CD14-positive monocyte (primary cell): ENCODE measurements around the gene WDR5B. TPM values are rescaled to one million over a fixed set of nuclear protein-coding genes. Genes with fewer than 3 reads are reported as not detected.
"Not testable (repeated sequence)": the region's sequence is repeated elsewhere in the genome, so short reads cannot be mapped to it uniquely, and the experiment has no call there.

Experiments
- DNase-seq, 3 donors: peaks; one replicate each; pipeline ENCODE4 v3.0.0-alpha.2; 2011 to 2022
- H2AFZ ChIP-seq: 2 replicates; pipeline ENCODE4 v1.6.0; 2012; ENCODE audit warnings: mild to moderate bottlenecking, low read depth, low read length, inconsistent platforms; ENCODE audit not compliant: insufficient read depth, poor library complexity, severe bottlenecking
- H3K27ac ChIP-seq, 2 donors: 1 replicate in 1 of 2; 2 replicates in 1 of 2; pipeline ENCODE4 v1.5.1; 2012 to 2013; ENCODE audit warnings: low read length in 2 of 2, control low read depth in 1 of 2, inconsistent platforms in 1 of 2, low read depth in 1 of 2, mild to moderate bottlenecking in 1 of 2
- H3K27me3 ChIP-seq, 2 donors: one replicate each; pipeline versions ENCODE4 v1.6.0 to v1.6.1; 2011 to 2013; ENCODE audit warnings: low read length in 2 of 2; ENCODE audit not compliant: control insufficient read depth in 2 of 2, insufficient read depth in 2 of 2
- H3K36me3 ChIP-seq, 2 donors: replicated peaks in 1 of 2; 1 replicate in 1 of 2; 2 replicates in 1 of 2; pipeline versions ENCODE4 v1.5.1 to v1.6.1; 2012 to 2013; ENCODE audit warnings: low read length in 2 of 2, control low read depth in 1 of 2, inconsistent platforms in 1 of 2, mild to moderate bottlenecking in 1 of 2; ENCODE audit not compliant: insufficient read depth in 2 of 2, control insufficient read depth in 1 of 2
- H3K4me1 ChIP-seq, 2 donors: 1 replicate in 1 of 2; 2 replicates in 1 of 2; pipeline versions ENCODE4 v1.5.1 to v1.6.1; 2012 to 2013; ENCODE audit warnings: low read length in 2 of 2, control low read depth in 1 of 2, inconsistent platforms in 1 of 2, mild to moderate bottlenecking in 1 of 2, moderate library complexity in 1 of 2; ENCODE audit not compliant: insufficient read depth in 2 of 2, control insufficient read depth in 1 of 2
- H3K4me2 ChIP-seq: replicated peaks from 2 replicates; pipeline ENCODE3; 2012; ENCODE audit warnings: low read length, moderate library complexity, mild to moderate bottlenecking; ENCODE audit not compliant: poor library complexity, severe bottlenecking; ENCODE audit errors: extremely low read depth
- H3K4me3 ChIP-seq, 3 experiments: fragments of 200-600 bp in 1 of 3; sonication (generic) in 1 of 3; replicated peaks in 1 of 3; 1 replicate in 2 of 3; 2 replicates in 1 of 3; pipeline ENCODE4 v1.5.1; 2011 to 2013; ENCODE audit warnings: low read length in 3 of 3, mild to moderate bottlenecking in 3 of 3, control low read depth in 2 of 3, low read depth in 2 of 3, inconsistent platforms in 1 of 3, moderate library complexity in 1 of 3
- H3K79me2 ChIP-seq: 2 replicates; pipeline ENCODE4 v1.6.0; 2012; ENCODE audit warnings: mild to moderate bottlenecking, control low read depth, inconsistent platforms, low read length, moderate library complexity; ENCODE audit not compliant: insufficient read depth
- H3K9ac ChIP-seq: 2 replicates; pipeline ENCODE4 v1.6.0; 2017; ENCODE audit warnings: low read length, mild to moderate bottlenecking; ENCODE audit not compliant: insufficient read depth, poor library complexity, severe bottlenecking
- H3K9me3 ChIP-seq, 2 donors: replicated peaks in 1 of 2; 1 replicate in 1 of 2; 2 replicates in 1 of 2; pipeline versions ENCODE4 v1.5.1 to v1.6.1; 2012 to 2013; ENCODE audit warnings: low read length in 2 of 2, control low read depth in 1 of 2; ENCODE audit not compliant: control insufficient read depth in 1 of 2, insufficient read depth in 1 of 2
- H4K20me1 ChIP-seq: 2 replicates; pipeline ENCODE4 v1.6.0; 2012; ENCODE audit warnings: mild to moderate bottlenecking, low read length, control low read depth, moderate library complexity; ENCODE audit not compliant: insufficient read depth
- H3K27ac Mint-ChIP-seq, 7 donors: one replicate each; pipeline ENCODE4 v1.8.0; 2020; ENCODE audit warnings: mild to moderate bottlenecking in 7 of 7, mixed read lengths in 7 of 7, moderate library complexity in 6 of 7, inconsistent platforms in 2 of 7
- H3K27me3 Mint-ChIP-seq, 3 donors: one replicate each; pipeline ENCODE4 v1.8.0; 2021 to 2022; ENCODE audit warnings: low read depth in 3 of 3, mild to moderate bottlenecking in 3 of 3, mixed read lengths in 3 of 3, moderate library complexity in 3 of 3, inconsistent platforms in 1 of 3
- H3K36me3 Mint-ChIP-seq, 2 donors: one replicate each; pipeline ENCODE4 v1.8.0; 2020; ENCODE audit warnings: mixed read lengths in 2 of 2, inconsistent platforms in 1 of 2, mild to moderate bottlenecking in 1 of 2
- H3K4me1 Mint-ChIP-seq: one replicate; pipeline ENCODE4 v1.8.0; 2020; ENCODE audit warnings: mild to moderate bottlenecking, mixed read lengths
- H3K4me3 Mint-ChIP-seq, 2 donors: one replicate each; pipeline ENCODE4 v1.8.0; 2020; ENCODE audit warnings: mild to moderate bottlenecking in 2 of 2, mixed read lengths in 2 of 2, moderate library complexity in 1 of 2
- H3K9me3 Mint-ChIP-seq, 7 donors: one replicate each; pipeline ENCODE4 v1.8.0; 2020 to 2022; ENCODE audit warnings: mixed read lengths in 7 of 7, mild to moderate bottlenecking in 6 of 7, moderate library complexity in 6 of 7, inconsistent platforms in 2 of 7
- WGBS: methylation state at CpG from one replicate; pipeline ENCODE4 v1.1.5; 2013; ENCODE audit warnings: missing lambda C conversion rate; ENCODE audit not compliant: insufficient coverage; 5-methylcytosine and 5-hydroxymethylcytosine counted together
- intact Hi-C, 2 donors: fragments of 100-400 bp; cut with micrococcal nuclease; formaldehyde crosslinking; loops; one replicate each; pipeline versions ENCODE4 v1.15.0 to v1.15.1; 2023
- polyA plus RNA-seq, 3 donors: library from polyadenylated mRNA; depleted of rRNA in 1 of 3; unstranded in 2 of 3; stranded (reverse) in 1 of 3; fragments of 300-500 nt in 2 of 3; fragments of >200 nt in 1 of 3; fragmentation: Illumina TruSeq in 2 of 3; gene quantifications; 1 replicate in 2 of 3; 2 replicates in 1 of 3; pipeline ENCODE4 v1.2.3, GENCODE V29; 2012 to 2021

WDR5B gene
- polyA plus RNA-seq, 3 donors, result 0.85 to 3.1 (median 0.85) TPM

- DNase-seq, H3K27me3 Mint-ChIP-seq, H3K4me1 Mint-ChIP-seq, H3K4me3 Mint-ChIP-seq, H4K20me1 ChIP-seq, H3K4me3 ChIP-seq, H3K4me2 ChIP-seq, H3K27ac Mint-ChIP-seq, H3K79me2 ChIP-seq, H2AFZ ChIP-seq, H3K27ac ChIP-seq, H3K27me3 ChIP-seq, H3K4me1 ChIP-seq, H3K9ac ChIP-seq, intact Hi-C loops: not testable (repeated sequence)
- H3K9me3 Mint-ChIP-seq, result peaks cover 2 to 16% (median 10%) of the 10 kb centered on the region in 7 donors
- H3K36me3 ChIP-seq, result peaks cover 58 to 83% of the 10 kb centered on the region in 2 donors
- peaks cover 93 to 98% of the 10 kb centered on the region in 2 donors for H3K36me3 Mint-ChIP-seq
- 96% methylated on average over 4 of the region's 5 CpGs for WGBS
- H3K9me3 ChIP-seq, result peaks cover 9 to 10% of the 10 kb centered on the region in 2 donors
These were observed 28.6 kb upstream of the WDR5B start for GRCh38 chr3:122444491-122444887.

GRCh38 chr3:122443762-122444490, 28.1 kb upstream of the WDR5B start:
- H3K79me2 ChIP-seq, result not testable (repeated sequence)

More at GRCh38 chr3:122443762-122444490, 28.1 kb upstream of the WDR5B start:
- peaks cover 88 to 97% of the 10 kb centered on the region in 2 donors for H3K36me3 Mint-ChIP-seq
- H3K4me3 Mint-ChIP-seq, H3K4me2 ChIP-seq, H3K9ac ChIP-seq, H2AFZ ChIP-seq, H3K4me1 Mint-ChIP-seq, H3K27ac ChIP-seq, H4K20me1 ChIP-seq, H3K27ac Mint-ChIP-seq, H3K4me1 ChIP-seq, H3K4me3 ChIP-seq, DNase-seq, H3K27me3 Mint-ChIP-seq, intact Hi-C loops, H3K27me3 ChIP-seq: not testable (repeated sequence)
- Histone ChIP-seq H3K36me3 (peaks cover 58 to 83% of the 10 kb centered on the region in 2 donors), H3K9me3 (peaks cover 9 to 10% of the 10 kb centered on the region in 2 donors)
- 97% methylated on average over 3 of the region's 11 CpGs for WGBS
- H3K9me3 Mint-ChIP-seq, result peaks cover 4 to 16% (median 10%) of the 10 kb centered on the region in 7 donors
